GM23338 (cell line): ENCODE results near the gene LGR5. TPM values are rescaled to one million over a fixed set of nuclear protein-coding genes. Genes with fewer than 3 reads are reported as not detected.

Experiments used
- ATAC-seq: fragments of 200-7000 bp; cut with Tn5 transposase; 3 replicates; pipeline ENCODE4 v1.9.1; 2020
- DNase-seq: peaks from one replicate; pipeline ENCODE4 v3.0.0-alpha.2; 2015; ENCODE audit warnings: low spot score
- H2AFZ ChIP-seq: fragments of 200-600 bp; sonication (generic); 2 replicates; pipeline ENCODE4 v1.8.0; 2016; ENCODE audit warnings: antibody characterized with exemption, mild to moderate bottlenecking, moderate library complexity
- H3F3A ChIP-seq: fragments of 200-600 bp; sonication (generic); replicated peaks from 2 replicates; pipeline ENCODE4 v1.8.0; 2017; ENCODE audit warnings: antibody characterized with exemption, mixed run types, low read depth
- H3K27ac ChIP-seq: fragments of 200-600 bp; sonication (generic); 2 replicates; pipeline ENCODE4 v1.6.1; 2016; ENCODE audit warnings: low read depth
- H3K27me3 ChIP-seq: fragments of 200-600 bp; sonication (generic); 2 replicates; pipeline ENCODE4 v1.8.0; 2016; ENCODE audit warnings: mild to moderate bottlenecking, mixed run types, moderate library complexity; ENCODE audit not compliant: insufficient read depth
- H3K36me3 ChIP-seq: fragments of 200-600 bp; sonication (generic); 2 replicates; pipeline ENCODE4 v1.8.0; 2016; ENCODE audit warnings: mild to moderate bottlenecking; ENCODE audit not compliant: insufficient read depth
- H3K4me1 ChIP-seq: fragments of 200-600 bp; sonication (generic); 2 replicates; pipeline ENCODE4 v1.8.0; 2016; ENCODE audit warnings: mild to moderate bottlenecking, moderate library complexity; ENCODE audit not compliant: insufficient read depth
- H3K4me2 ChIP-seq: fragments of 200-600 bp; sonication (generic); 2 replicates; pipeline ENCODE4 v1.7.1; 2017; ENCODE audit warnings: mixed run types
- H3K4me3 ChIP-seq: fragments of 200-600 bp; sonication (generic); 2 replicates; pipeline ENCODE4 v1.6.1; 2016; ENCODE audit warnings: mixed run types
- H3K79me2 ChIP-seq: fragments of 200-600 bp; sonication (generic); replicated peaks from 2 replicates; pipeline ENCODE4 v1.8.0; 2017; ENCODE audit warnings: mild to moderate bottlenecking; ENCODE audit not compliant: insufficient read depth
- H3K9me2 ChIP-seq: fragments of 200-600 bp; sonication (generic); 2 replicates; pipeline ENCODE4 v1.8.0; 2017; ENCODE audit not compliant: insufficient read depth
- H4K20me1 ChIP-seq: fragments of 200-600 bp; sonication (generic); replicated peaks from 2 replicates; pipeline ENCODE4 v1.8.0; 2017; ENCODE audit warnings: mild to moderate bottlenecking; ENCODE audit not compliant: insufficient read depth
- H3K27ac Mint-ChIP-seq: 2 replicates; pipeline ENCODE4 v1.8.0; 2020; ENCODE audit warnings: inconsistent platforms, mild to moderate bottlenecking, moderate library complexity, mixed read lengths
- H3K27me3 Mint-ChIP-seq: 3 replicates; pipeline ENCODE4 v1.8.0; 2022; ENCODE audit warnings: low read depth, mild to moderate bottlenecking, moderate library complexity, mixed read lengths, inconsistent platforms; ENCODE audit not compliant: insufficient read depth, poor library complexity
- H3K36me3 Mint-ChIP-seq: 3 replicates; pipeline ENCODE4 v1.8.0; 2021; ENCODE audit warnings: low read depth, mild to moderate bottlenecking, inconsistent platforms, moderate library complexity, mixed read lengths
- H3K4me1 Mint-ChIP-seq: 3 replicates; pipeline ENCODE4 v1.8.0; 2020; ENCODE audit warnings: mild to moderate bottlenecking, inconsistent platforms, mixed read lengths
- H3K4me3 Mint-ChIP-seq: 3 replicates; pipeline ENCODE4 v1.8.0; 2021; ENCODE audit warnings: moderate library complexity, mild to moderate bottlenecking, inconsistent platforms, mixed read lengths
- H3K9me3 Mint-ChIP-seq: 3 replicates; pipeline ENCODE4 v1.8.0; 2020; ENCODE audit warnings: moderate library complexity, mild to moderate bottlenecking, inconsistent platforms, mixed read lengths
- CREB1 ChIP-seq: fragments of 250-450 bp; sonication (Bioruptor Pico); IDR thresholded peaks from 2 replicates; pipeline ENCODE4 v1.5.0; 2020; ENCODE audit warnings: low read depth, mild to moderate bottlenecking, moderate library complexity
- EZH2 ChIP-seq: fragments of 200-600 bp; sonication (generic); IDR thresholded peaks from one replicate; pipeline ENCODE4 v1.8.0; 2017; ENCODE audit warnings: antibody characterized with exemption, mild to moderate bottlenecking, low read depth; ENCODE audit not compliant: unreplicated experiment
- EZH2phosphoT487 ChIP-seq: fragments of 200-600 bp; sonication (generic); IDR thresholded peaks from one replicate; pipeline ENCODE4 v1.8.1; 2018; ENCODE audit warnings: antibody characterized with exemption; ENCODE audit not compliant: unreplicated experiment
- JUNB ChIP-seq: IDR thresholded peaks from one replicate; pipeline ENCODE4 v1.6.1; 2016; ENCODE audit warnings: antibody characterized with exemption; ENCODE audit not compliant: unreplicated experiment
- NANOG ChIP-seq: IDR thresholded peaks from 2 replicates; pipeline ENCODE4 v1.6.1; 2016; ENCODE audit warnings: antibody characterized with exemption, borderline replicate concordance
- POLR2AphosphoS5 ChIP-seq: IDR thresholded peaks from 2 replicates; pipeline ENCODE4 v1.6.1; 2016; ENCODE audit warnings: antibody characterized with exemption, low read depth
- STAT1 ChIP-seq: IDR thresholded peaks from one replicate; pipeline ENCODE4 v1.6.1; 2016; ENCODE audit warnings: antibody characterized with exemption; ENCODE audit not compliant: unreplicated experiment
- ZNF114 ChIP-seq: fragments of 250-450 bp; sonication (Bioruptor Pico); IDR thresholded peaks from 2 replicates; pipeline ENCODE4 v1.5.0; 2020; ENCODE audit warnings: mild to moderate bottlenecking, moderate library complexity
- ZNF331 ChIP-seq: fragments of 250-450 bp; sonication (Bioruptor Pico); IDR thresholded peaks from 2 replicates; pipeline ENCODE4 v1.5.0; 2020; ENCODE audit warnings: low read depth, mild to moderate bottlenecking, moderate library complexity
- polyA plus RNA-seq: library from polyadenylated mRNA; unstranded; fragments of >200 nt; fragmentation: Nextera tagmentation; extraction: Ambion mirVana; gene quantifications from 2 replicates; pipeline ENCODE4 v1.2.1, GENCODE V29; 2016
- total RNA-seq: library from RNA; depleted of rRNA; stranded (reverse); fragments of >200 nt; shearing (Covaris generic); gene quantifications from 2 replicates; pipeline ENCODE4 v1.2.3, GENCODE V29; 2014
- TF ChIP-seq, protein P1 (sequence below): IDR thresholded peaks from 2 replicates; pipeline ENCODE4 v1.6.1; 2016; ENCODE audit warnings: antibody characterized with exemption
- TF ChIP-seq, protein P2 (sequence below), 2 experiments: fragments of 200-600 bp in 1 of 2; sonication (generic) in 1 of 2; conservative IDR thresholded peaks; 2 replicates each; pipeline versions ENCODE4 v1.5.1 to v1.6.1; 2016 to 2017; ENCODE audit warnings: antibody characterized with exemption in 2 of 2, low read depth in 2 of 2, mild to moderate bottlenecking in 2 of 2, moderate library complexity in 1 of 2
- TF ChIP-seq, protein P3 (sequence below): IDR thresholded peaks from one replicate; pipeline ENCODE4 v1.6.1; 2018; ENCODE audit warnings: antibody characterized with exemption; ENCODE audit not compliant: unreplicated experiment
- TF ChIP-seq, protein P4 (sequence below): fragments of 250-450 bp; sonication (Bioruptor Pico); IDR thresholded peaks from 2 replicates; pipeline ENCODE4 v1.5.0; 2020; ENCODE audit warnings: mild to moderate bottlenecking, moderate library complexity

The LGR5 gene
- total and polyA plus RNA-seq, 2 experiments from 2014 or later, result 0.17 to 0.26 TPM

DNA sequence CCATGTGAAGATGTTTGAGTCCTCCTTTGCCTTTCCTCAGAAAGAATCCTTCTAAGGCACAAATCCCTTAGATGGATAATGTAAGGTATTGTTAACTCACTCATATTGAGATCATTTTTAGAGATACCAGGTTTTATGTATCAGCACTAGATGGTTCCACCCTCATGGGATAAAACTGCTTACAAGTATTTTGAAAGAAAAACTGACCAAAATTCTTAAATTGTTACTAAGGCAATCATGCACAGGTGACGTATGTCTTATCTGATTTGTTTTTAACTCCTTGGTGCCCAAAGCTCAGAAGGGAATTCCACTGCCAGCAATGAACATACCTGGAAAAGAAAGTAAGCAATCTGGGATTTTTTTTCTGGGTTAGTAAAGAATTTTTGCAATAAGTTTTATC lies 145.6 kb downstream of the LGR5 start:
- no peak overlapping the region for H3K4me3 Mint-ChIP-seq

More for the DNA sequence above, 145.6 kb downstream of the LGR5 start:
- no peak overlapping the region for H3K4me2 ChIP-seq
- no peaks in the 10 kb centered on the region for H3K79me2 ChIP-seq
- no peaks in the 10 kb centered on the region for H3K36me3 Mint-ChIP-seq
- H3F3A ChIP-seq, result no peaks in the 10 kb centered on the region
- no peaks in the 10 kb centered on the region for H4K20me1 ChIP-seq
- no peaks in the 10 kb centered on the region for H3K27me3 Mint-ChIP-seq
- no peaks in the 10 kb centered on the region for H3K36me3 ChIP-seq
- no peak overlapping the region for H2AFZ ChIP-seq
- H3K27ac Mint-ChIP-seq, result no peak overlapping the region
- H3K4me1 Mint-ChIP-seq, result no peaks in the 10 kb centered on the region
- H3K4me3 ChIP-seq, result no peak overlapping the region
- TF ChIP-seq, protein P1, sequence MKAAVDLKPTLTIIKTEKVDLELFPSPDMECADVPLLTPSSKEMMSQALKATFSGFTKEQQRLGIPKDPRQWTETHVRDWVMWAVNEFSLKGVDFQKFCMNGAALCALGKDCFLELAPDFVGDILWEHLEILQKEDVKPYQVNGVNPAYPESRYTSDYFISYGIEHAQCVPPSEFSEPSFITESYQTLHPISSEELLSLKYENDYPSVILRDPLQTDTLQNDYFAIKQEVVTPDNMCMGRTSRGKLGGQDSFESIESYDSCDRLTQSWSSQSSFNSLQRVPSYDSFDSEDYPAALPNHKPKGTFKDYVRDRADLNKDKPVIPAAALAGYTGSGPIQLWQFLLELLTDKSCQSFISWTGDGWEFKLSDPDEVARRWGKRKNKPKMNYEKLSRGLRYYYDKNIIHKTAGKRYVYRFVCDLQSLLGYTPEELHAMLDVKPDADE, result no peak
- TF ChIP-seq, protein P2, sequence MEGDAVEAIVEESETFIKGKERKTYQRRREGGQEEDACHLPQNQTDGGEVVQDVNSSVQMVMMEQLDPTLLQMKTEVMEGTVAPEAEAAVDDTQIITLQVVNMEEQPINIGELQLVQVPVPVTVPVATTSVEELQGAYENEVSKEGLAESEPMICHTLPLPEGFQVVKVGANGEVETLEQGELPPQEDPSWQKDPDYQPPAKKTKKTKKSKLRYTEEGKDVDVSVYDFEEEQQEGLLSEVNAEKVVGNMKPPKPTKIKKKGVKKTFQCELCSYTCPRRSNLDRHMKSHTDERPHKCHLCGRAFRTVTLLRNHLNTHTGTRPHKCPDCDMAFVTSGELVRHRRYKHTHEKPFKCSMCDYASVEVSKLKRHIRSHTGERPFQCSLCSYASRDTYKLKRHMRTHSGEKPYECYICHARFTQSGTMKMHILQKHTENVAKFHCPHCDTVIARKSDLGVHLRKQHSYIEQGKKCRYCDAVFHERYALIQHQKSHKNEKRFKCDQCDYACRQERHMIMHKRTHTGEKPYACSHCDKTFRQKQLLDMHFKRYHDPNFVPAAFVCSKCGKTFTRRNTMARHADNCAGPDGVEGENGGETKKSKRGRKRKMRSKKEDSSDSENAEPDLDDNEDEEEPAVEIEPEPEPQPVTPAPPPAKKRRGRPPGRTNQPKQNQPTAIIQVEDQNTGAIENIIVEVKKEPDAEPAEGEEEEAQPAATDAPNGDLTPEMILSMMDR (conservative IDR thresholded peaks at IDR 0.05; ENCODE audit: low read depth in 2 of 2), result no peak
- TF ChIP-seq POLR2AphosphoS5 (no peak), EZH2 (no peak), ZNF114 (CRISPR knock-in tag) (no peak), CREB1 (CRISPR knock-in tag) (no peak), ZNF331 (CRISPR knock-in tag) (no peak), EZH2phosphoT487 (no peak), JUNB (no peak), STAT1 (no peak), NANOG (no peak)
- TF ChIP-seq, protein P3, sequence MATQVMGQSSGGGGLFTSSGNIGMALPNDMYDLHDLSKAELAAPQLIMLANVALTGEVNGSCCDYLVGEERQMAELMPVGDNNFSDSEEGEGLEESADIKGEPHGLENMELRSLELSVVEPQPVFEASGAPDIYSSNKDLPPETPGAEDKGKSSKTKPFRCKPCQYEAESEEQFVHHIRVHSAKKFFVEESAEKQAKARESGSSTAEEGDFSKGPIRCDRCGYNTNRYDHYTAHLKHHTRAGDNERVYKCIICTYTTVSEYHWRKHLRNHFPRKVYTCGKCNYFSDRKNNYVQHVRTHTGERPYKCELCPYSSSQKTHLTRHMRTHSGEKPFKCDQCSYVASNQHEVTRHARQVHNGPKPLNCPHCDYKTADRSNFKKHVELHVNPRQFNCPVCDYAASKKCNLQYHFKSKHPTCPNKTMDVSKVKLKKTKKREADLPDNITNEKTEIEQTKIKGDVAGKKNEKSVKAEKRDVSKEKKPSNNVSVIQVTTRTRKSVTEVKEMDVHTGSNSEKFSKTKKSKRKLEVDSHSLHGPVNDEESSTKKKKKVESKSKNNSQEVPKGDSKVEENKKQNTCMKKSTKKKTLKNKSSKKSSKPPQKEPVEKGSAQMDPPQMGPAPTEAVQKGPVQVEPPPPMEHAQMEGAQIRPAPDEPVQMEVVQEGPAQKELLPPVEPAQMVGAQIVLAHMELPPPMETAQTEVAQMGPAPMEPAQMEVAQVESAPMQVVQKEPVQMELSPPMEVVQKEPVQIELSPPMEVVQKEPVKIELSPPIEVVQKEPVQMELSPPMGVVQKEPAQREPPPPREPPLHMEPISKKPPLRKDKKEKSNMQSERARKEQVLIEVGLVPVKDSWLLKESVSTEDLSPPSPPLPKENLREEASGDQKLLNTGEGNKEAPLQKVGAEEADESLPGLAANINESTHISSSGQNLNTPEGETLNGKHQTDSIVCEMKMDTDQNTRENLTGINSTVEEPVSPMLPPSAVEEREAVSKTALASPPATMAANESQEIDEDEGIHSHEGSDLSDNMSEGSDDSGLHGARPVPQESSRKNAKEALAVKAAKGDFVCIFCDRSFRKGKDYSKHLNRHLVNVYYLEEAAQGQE, result no peak
- TF ChIP-seq, protein P4, sequence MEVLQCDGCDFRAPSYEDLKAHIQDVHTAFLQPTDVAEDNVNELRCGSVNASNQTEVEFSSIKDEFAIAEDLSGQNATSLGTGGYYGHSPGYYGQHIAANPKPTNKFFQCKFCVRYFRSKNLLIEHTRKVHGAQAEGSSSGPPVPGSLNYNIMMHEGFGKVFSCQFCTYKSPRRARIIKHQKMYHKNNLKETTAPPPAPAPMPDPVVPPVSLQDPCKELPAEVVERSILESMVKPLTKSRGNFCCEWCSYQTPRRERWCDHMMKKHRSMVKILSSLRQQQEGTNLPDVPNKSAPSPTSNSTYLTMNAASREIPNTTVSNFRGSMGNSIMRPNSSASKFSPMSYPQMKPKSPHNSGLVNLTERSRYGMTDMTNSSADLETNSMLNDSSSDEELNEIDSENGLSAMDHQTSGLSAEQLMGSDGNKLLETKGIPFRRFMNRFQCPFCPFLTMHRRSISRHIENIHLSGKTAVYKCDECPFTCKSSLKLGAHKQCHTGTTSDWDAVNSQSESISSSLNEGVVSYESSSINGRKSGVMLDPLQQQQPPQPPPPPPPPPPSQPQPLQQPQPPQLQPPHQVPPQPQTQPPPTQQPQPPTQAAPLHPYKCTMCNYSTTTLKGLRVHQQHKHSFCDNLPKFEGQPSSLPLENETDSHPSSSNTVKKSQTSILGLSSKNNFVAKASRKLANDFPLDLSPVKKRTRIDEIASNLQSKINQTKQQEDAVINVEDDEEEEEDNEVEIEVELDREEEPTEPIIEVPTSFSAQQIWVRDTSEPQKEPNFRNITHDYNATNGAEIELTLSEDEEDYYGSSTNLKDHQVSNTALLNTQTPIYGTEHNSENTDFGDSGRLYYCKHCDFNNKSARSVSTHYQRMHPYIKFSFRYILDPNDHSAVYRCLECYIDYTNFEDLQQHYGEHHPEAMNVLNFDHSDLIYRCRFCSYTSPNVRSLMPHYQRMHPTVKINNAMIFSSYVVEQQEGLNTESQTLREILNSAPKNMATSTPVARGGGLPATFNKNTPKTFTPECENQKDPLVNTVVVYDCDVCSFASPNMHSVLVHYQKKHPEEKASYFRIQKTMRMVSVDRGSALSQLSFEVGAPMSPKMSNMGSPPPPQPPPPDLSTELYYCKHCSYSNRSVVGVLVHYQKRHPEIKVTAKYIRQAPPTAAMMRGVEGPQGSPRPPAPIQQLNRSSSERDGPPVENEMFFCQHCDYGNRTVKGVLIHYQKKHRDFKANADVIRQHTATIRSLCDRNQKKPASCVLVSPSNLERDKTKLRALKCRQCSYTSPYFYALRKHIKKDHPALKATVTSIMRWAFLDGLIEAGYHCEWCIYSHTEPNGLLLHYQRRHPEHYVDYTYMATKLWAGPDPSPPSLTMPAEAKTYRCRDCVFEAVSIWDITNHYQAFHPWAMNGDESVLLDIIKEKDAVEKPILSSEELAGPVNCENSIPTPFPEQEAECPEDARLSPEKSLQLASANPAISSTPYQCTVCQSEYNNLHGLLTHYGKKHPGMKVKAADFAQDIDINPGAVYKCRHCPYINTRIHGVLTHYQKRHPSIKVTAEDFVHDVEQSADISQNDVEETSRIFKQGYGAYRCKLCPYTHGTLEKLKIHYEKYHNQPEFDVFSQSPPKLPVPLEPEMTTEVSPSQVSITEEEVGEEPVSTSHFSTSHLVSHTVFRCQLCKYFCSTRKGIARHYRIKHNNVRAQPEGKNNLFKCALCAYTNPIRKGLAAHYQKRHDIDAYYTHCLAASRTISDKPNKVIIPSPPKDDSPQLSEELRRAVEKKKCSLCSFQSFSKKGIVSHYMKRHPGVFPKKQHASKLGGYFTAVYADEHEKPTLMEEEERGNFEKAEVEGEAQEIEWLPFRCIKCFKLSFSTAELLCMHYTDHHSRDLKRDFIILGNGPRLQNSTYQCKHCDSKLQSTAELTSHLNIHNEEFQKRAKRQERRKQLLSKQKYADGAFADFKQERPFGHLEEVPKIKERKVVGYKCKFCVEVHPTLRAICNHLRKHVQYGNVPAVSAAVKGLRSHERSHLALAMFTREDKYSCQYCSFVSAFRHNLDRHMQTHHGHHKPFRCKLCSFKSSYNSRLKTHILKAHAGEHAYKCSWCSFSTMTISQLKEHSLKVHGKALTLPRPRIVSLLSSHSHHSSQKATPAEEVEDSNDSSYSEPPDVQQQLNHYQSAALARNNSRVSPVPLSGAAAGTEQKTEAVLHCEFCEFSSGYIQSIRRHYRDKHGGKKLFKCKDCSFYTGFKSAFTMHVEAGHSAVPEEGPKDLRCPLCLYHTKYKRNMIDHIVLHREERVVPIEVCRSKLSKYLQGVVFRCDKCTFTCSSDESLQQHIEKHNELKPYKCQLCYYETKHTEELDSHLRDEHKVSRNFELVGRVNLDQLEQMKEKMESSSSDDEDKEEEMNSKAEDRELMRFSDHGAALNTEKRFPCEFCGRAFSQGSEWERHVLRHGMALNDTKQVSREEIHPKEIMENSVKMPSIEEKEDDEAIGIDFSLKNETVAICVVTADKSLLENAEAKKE (CRISPR knock-in tag), result no peak
- peaks cover 6% of the 10 kb centered on the region; the same call in 1 of the 3 replicates for H3K9me3 Mint-ChIP-seq
- no peaks in the 10 kb centered on the region for H3K27me3 ChIP-seq
- H3K4me1 ChIP-seq, result no peaks in the 10 kb centered on the region
- peaks cover 12% of the 10 kb centered on the region; the same call in 1 of the 2 replicates for H3K9me2 ChIP-seq
- ATAC-seq (no peak), DNase-seq (no peak)
- H3K27ac ChIP-seq, result no peak overlapping the region
